HG02973 (cell line): ENCODE data around the gene SPIN2A.
"Not testable (repeated sequence)": the region's sequence is repeated elsewhere in the genome, so short reads cannot be mapped to it uniquely, and the experiment has no call there.

Source experiments
- ATAC-seq: cut with Tn5 transposase; IDR thresholded peaks from one replicate; pipeline ENCODE4 v1.9.1; 2021; ENCODE audit warnings: moderate library complexity; ENCODE audit not compliant: unreplicated experiment

The SPIN2A gene

DNA sequence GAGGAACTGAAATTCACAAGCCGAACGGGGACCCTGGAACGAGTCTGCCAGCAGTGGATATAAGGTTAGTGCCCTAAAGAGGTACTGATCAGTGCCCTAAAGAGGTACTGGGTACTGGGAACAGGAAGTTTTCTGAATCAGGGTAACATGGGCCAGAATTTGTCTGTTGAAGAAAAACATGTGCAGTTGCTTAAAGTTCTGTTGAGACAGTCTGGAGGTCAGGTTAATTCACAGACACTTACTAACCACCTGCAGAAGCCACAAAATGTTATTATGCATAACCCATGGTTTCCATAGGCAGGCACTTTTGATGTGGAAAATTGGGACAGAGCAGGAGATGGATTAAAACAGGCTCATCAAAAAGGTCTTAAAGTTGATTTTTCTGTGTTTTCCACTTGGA, 33.7 kb downstream of the SPIN2A start:
- no peak for ATAC-seq

DNA sequence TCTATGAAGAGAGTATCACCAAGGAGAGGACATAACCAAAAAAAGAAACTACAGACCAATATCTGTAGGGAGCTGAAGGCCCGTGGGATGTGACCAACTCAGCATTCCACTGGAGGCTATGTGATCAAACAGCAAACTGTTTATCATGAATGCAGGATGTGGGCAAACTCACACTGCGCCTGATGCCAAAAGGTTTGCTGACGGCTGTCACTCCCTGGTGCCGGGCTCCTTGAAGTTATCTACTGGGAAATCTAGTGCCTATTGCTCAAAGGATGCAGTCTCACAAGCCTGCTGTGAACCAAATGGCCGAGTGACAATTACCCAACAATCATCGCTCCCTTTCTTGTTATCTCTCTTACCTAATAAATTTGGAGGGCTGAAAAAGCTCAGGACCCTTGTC, 34.3 kb downstream of the SPIN2A start:
- not testable (repeated sequence) for ATAC-seq
